ENCODE data around the gene RBM12. TPM values are rescaled to one million over a fixed set of nuclear protein-coding genes. Genes with fewer than 3 reads are reported as not detected.

Gene RBM12
- total RNA-seq, 1 donor from 2014 or later: 72.5 TPM

DNA sequence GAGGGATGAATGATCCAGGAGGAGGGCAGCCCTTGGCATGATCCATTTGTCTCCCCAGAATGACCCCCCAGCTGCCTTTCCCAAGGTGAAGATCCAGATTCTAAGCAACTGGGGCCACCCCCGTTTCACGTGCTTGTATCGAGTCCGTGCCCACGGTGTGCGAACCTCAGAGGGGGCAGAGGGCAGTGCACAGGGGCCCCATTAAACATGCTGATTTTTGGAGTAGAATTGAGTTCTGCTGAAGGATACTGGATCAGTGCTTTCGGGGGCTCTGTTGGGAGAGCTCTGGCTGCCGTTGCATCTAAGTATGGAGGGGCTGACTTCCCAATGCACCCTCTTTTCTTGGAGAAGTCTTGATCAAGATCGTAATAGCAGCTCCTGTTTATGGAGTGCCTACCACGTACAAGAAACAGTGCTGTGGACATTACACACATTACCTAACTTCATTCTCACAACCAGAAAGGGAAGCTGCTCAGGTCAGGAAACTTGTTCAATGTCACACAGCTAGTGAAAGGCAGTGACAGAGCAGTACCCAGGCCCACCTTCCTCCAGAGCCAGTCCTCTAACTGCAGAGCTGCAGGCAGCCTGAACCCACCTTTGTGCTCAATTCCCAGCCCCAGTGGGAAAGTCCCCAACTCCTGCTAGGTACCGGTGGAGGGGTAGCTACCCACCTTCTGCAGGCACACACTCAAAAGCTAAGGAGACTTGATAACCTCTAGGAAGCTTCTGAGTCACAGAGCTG is 43.7 kb downstream of the RBM12 start:
- Histone ChIP-seq H3K4me1 (peaks cover 18% of the 10 kb centered on the region), H3K27ac (no peak overlapping the region), H3K4me3 (no peak overlapping the region), H3K27me3 (no peaks in the 10 kb centered on the region), H3K36me3 (peaks cover 31% of the 10 kb centered on the region), H3K9me3 (no peaks in the 10 kb centered on the region)
- DNase-seq (no peak), ATAC-seq (no peak)
- TF ChIP-seq, protein P1, sequence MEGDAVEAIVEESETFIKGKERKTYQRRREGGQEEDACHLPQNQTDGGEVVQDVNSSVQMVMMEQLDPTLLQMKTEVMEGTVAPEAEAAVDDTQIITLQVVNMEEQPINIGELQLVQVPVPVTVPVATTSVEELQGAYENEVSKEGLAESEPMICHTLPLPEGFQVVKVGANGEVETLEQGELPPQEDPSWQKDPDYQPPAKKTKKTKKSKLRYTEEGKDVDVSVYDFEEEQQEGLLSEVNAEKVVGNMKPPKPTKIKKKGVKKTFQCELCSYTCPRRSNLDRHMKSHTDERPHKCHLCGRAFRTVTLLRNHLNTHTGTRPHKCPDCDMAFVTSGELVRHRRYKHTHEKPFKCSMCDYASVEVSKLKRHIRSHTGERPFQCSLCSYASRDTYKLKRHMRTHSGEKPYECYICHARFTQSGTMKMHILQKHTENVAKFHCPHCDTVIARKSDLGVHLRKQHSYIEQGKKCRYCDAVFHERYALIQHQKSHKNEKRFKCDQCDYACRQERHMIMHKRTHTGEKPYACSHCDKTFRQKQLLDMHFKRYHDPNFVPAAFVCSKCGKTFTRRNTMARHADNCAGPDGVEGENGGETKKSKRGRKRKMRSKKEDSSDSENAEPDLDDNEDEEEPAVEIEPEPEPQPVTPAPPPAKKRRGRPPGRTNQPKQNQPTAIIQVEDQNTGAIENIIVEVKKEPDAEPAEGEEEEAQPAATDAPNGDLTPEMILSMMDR (IDR thresholded peaks at IDR 0.05): no peak
- intact Hi-C loops (cut with DNase I): no loop called here

DNA sequence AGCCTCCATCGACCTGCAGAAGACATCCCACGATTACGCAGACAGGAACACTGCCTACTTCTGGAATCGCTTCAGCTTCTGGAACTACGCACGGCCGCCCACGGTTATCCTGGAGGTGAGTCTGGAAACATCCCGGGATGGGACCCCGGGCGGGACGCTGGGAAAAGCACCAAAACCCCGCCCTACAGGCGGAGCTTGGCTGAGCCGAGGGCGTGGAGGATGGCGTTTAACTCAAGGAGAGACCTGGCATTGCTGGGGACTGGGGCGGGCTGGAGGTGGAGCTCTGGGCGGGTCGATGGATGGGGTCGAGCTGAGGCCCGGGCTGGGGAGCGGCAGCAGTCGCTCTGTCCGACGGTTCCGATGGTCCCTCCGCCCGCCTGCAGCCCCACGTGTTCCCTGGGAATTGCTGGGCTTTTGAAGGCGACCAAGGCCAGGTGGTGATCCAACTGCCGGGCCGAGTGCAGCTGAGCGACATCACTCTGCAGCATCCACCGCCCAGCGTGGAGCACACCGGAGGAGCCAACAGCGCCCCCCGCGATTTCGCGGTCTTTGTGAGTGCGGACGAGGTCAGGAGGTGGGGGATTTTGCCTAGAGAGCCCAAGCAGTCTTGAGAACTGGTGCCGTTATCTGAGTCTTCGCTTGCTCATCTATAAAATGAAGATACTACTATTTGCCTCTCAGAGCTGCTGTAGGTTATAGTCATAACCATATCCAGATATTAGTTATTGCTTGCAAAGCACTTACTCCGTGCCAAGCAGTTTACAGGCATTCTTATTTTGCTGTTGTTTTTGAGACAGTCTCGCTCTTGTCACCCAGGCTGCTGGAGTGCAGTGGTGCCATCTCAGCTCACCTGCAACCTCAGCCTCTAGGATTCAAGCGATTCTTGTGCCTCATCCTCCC is 45.3 kb downstream of the RBM12 start:
- Histone ChIP-seq H3K36me3 (peaks cover 16% of the 10 kb centered on the region), H3K4me1 (peaks cover 23% of the 10 kb centered on the region), H3K27me3 (no peaks in the 10 kb centered on the region), H3K4me3 (peak overlapping the region; percentile 51), H3K27ac (no peak overlapping the region), H3K9me3 (no peaks in the 10 kb centered on the region)
- TF ChIP-seq, protein P1 (IDR thresholded peaks at IDR 0.05): peak; percentile 28
- peak; percentile 89 for DNase-seq
- peak; percentile 47 for ATAC-seq
- intact Hi-C loops (cut with DNase I): no loop called here

DNA sequence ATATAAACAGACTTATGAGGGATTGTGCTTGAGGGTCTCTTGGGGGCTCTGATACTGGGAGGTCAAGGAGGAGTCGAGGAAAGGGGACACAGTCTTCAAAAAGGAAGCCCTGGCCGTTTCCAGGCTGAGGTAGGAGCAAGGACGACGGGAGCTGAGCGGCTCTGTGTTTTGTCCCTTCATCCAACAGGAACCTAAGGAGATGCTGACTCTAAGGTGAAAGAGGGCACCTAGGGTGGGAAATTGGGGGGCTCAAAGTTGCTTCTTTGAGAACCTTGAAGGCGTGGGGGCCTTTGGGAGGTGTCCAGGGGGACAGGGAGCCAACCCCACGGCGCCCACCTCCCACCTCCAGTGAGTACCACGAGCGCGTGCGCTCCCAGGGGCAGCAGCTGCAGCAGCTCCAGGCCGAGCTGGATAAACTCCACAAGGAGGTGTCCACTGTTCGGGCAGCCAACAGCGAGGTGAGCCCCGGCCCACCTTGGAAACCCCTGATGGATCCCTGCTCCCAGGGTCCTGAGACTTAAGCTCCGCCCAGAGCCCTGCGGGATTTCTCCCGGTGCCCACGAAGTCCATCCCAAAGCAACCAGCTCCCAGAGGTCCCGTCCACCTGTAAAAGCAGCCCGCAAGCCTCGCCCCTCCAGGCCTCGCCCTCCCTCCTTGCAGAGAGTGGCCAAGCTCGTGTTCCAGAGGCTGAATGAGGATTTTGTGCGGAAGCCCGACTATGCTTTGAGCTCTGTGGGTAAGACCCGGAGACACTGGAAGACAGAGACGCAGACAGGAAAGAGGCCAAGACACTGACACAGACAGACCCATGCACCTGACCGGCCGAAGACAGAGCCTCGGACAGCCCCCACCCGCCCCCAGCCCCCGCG is 46.2 kb downstream of the RBM12 start:
- H3K4me1 ChIP-seq: peaks cover 23% of the 10 kb centered on the region
- peak overlapping the region; percentile 51 for H3K4me3 ChIP-seq
- ATAC-seq: no peak
- DNase-seq: no peak
- TF ChIP-seq, protein P1 (IDR thresholded peaks at IDR 0.05): no peak
- no peaks in the 10 kb centered on the region for H3K9me3 ChIP-seq
- H3K27me3 ChIP-seq: no peaks in the 10 kb centered on the region
- peaks cover 15% of the 10 kb centered on the region for H3K36me3 ChIP-seq
- intact Hi-C loops (cut with DNase I): no loop called here
- H3K27ac ChIP-seq: no peak overlapping the region

DNA sequence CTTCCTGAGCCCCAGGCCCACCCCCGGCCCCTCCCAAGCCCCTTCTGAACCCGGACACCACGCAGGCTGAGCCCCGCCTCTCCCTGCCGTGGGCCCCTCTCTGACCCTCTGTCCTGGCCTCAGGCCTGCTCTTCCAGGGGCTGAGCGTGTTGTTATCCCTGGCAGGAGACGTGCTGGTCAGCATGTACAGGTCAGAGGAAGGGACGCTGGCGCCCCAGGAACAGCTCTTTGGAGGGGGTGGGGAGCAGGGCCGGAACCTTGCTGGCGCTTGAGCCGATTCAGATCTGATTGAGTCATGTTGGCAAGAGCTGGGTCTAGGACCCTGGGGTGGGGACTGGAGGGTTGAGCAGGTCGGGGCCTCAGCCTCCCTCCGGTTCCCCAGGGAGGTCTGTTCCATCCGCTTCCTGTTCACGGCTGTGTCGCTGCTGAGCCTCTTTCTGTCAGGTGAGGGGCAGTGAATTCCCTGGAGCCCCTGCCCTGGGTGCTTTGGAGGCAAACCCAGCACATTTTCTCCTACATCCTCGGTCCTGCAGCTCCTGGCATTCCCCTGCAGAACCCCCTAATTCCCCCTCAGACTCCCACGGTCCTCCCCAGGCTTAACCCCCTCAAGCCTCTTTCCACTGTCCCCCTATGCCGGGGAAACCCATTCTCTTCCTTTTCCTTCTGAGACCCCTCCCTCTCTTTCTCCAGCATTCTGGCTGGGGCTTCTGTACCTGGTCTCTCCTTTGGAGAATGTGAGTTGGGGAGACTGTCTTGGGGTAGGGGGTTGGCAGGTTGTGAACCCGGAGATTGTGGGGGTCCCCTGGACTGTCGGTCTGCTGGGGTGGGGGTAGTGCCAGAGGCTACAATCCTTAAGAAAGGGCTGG is 47.1 kb downstream of the RBM12 start:
- TF ChIP-seq, protein P1 (IDR thresholded peaks at IDR 0.05): peak; percentile 34
- Histone ChIP-seq H3K36me3 (peaks cover 15% of the 10 kb centered on the region), H3K4me1 (peaks cover 23% of the 10 kb centered on the region), H3K4me3 (peak overlapping the region; percentile 56), H3K27me3 (no peaks in the 10 kb centered on the region), H3K27ac (peak overlapping the region; percentile 74), H3K9me3 (no peaks in the 10 kb centered on the region)
- DNase-seq: peak; percentile 72
- intact Hi-C loops (cut with DNase I): no loop called here
- peak; percentile 0 for ATAC-seq

Measured in upper lobe of right lung (tissue), 1 donor.